ENCODE data around the gene PEG3. TPM values are rescaled to one million over a fixed set of nuclear protein-coding genes. Genes with fewer than 3 reads are reported as not detected.

The PEG3 gene
- total and polyA plus RNA-seq, 2 donors (not counting 1 experiment from before 2014, with no cell fraction given) = 0.22 to 5.6 TPM

DNA sequence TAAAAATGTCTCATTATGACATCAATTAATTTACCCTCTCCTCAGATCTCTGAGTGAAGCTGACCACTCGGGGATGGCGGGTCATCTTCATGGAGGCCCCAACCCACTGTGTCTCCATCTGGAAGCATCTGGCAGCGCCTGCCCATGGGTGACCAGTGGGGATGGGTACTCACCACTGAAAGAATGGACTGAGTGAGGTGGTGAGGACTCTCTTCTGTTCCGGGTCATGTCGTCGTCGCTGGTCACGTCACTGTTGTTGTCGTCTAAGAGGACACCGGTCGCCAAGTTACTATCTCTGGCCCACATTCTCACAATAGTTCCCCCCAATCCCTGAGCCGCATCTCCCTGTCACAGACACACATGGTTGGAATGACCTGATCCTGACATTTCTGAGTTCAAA, 17.1 kb downstream of the PEG3 start:
- Histone ChIP-seq H3K27me3 (ENCODE audit: control insufficient read depth, insufficient read depth, low read length) (no peaks in the 10 kb centered on the region), H3K4me1 (ENCODE audit: control insufficient read depth, extremely low read depth, insufficient read depth, low read length) (no peaks in the 10 kb centered on the region), H3K4me3 (replicated peaks in 1 of 4; ENCODE audit: control extremely low read depth in 1 of 4, insufficient read depth in 1 of 4, low read depth in 3 of 4, low read length in 4 of 4) (no peak overlapping the region), H2AFZ (ENCODE audit: low read length) (no peak overlapping the region), H3K36me3 (ENCODE audit: control insufficient read depth, insufficient read depth, low read length) (no peaks in the 10 kb centered on the region), H4K20me1 (ENCODE audit: control insufficient read depth, extremely low read depth, insufficient read depth, low read length) (no peaks in the 10 kb centered on the region), H3K9ac (ENCODE audit: insufficient read depth, low read length) (no peak overlapping the region), H3K79me2 (ENCODE audit: control insufficient read depth, insufficient read depth, low read length) (no peaks in the 10 kb centered on the region), H3K27ac (ENCODE audit: insufficient read depth, low read length) (no peak overlapping the region), H3K4me2 (ENCODE audit: extremely low read depth, insufficient read depth, low read length) (no peak overlapping the region), H3K9me3 (ENCODE audit: control insufficient read depth, insufficient read depth, low read depth, low read length) (no peaks in the 10 kb centered on the region)
- TF ChIP-seq, protein P1, sequence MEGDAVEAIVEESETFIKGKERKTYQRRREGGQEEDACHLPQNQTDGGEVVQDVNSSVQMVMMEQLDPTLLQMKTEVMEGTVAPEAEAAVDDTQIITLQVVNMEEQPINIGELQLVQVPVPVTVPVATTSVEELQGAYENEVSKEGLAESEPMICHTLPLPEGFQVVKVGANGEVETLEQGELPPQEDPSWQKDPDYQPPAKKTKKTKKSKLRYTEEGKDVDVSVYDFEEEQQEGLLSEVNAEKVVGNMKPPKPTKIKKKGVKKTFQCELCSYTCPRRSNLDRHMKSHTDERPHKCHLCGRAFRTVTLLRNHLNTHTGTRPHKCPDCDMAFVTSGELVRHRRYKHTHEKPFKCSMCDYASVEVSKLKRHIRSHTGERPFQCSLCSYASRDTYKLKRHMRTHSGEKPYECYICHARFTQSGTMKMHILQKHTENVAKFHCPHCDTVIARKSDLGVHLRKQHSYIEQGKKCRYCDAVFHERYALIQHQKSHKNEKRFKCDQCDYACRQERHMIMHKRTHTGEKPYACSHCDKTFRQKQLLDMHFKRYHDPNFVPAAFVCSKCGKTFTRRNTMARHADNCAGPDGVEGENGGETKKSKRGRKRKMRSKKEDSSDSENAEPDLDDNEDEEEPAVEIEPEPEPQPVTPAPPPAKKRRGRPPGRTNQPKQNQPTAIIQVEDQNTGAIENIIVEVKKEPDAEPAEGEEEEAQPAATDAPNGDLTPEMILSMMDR (conservative IDR thresholded peaks at IDR 0.05 in 1 of 2, IDR thresholded peaks at IDR 0.05 in 1 of 2; ENCODE audit: low read depth in 1 of 2, low read length in 2 of 2) = no peak
- TF ChIP-seq EZH2 (IDR thresholded peaks at IDR 0.05; ENCODE audit: low read length, missing control alignments) = no peak
- no peak for DNase-seq (ENCODE audit: low read depth in 2 of 2)

DNA sequence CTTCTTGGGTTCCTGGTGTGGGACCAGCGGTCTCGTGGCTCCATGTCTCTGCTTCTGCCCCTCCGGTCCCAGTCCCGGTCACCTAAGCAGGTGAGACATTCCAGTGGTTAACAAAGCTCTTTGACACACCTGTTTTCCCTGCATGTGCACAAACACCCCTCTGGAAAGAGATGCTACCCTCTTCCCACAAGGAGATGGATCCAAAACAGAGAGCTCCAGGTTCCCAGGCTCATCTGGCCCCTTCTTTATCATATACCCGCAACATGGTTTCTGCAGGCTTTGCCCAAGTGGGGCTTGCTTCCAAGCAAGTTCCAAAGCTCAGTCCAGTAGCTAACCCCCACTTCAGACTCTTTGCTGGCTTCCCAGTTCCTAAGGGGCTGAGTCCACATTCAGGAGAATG, 17.8 kb downstream of the PEG3 start:
- TF ChIP-seq, protein P1 (conservative IDR thresholded peaks at IDR 0.05 in 1 of 2, IDR thresholded peaks at IDR 0.05 in 1 of 2; ENCODE audit: low read depth in 1 of 2, low read length in 2 of 2) = no peak
- no peak for TF ChIP-seq EZH2 (IDR thresholded peaks at IDR 0.05; ENCODE audit: low read length, missing control alignments)
- no peak overlapping the region for H3K27ac ChIP-seq (ENCODE audit: insufficient read depth, low read length)
- DNase-seq (ENCODE audit: low read depth in 2 of 2) = no peak
- H3K36me3 ChIP-seq (ENCODE audit: control insufficient read depth, insufficient read depth, low read length) = no peaks in the 10 kb centered on the region
- H3K4me3 ChIP-seq (replicated peaks in 1 of 4; ENCODE audit: control extremely low read depth in 1 of 4, insufficient read depth in 1 of 4, low read depth in 3 of 4, low read length in 4 of 4) = no peak overlapping the region
- no peaks in the 10 kb centered on the region for H4K20me1 ChIP-seq (ENCODE audit: control insufficient read depth, extremely low read depth, insufficient read depth, low read length)
- no peaks in the 10 kb centered on the region for H3K27me3 ChIP-seq (ENCODE audit: control insufficient read depth, insufficient read depth, low read length)
- H3K9me3 ChIP-seq (ENCODE audit: control insufficient read depth, insufficient read depth, low read depth, low read length) = no peaks in the 10 kb centered on the region
- no peaks in the 10 kb centered on the region for H3K4me1 ChIP-seq (ENCODE audit: control insufficient read depth, extremely low read depth, insufficient read depth, low read length)
- H3K79me2 ChIP-seq (ENCODE audit: control insufficient read depth, insufficient read depth, low read length) = no peaks in the 10 kb centered on the region
- no peak overlapping the region for H3K4me2 ChIP-seq (ENCODE audit: extremely low read depth, insufficient read depth, low read length)
- H3K9ac ChIP-seq (ENCODE audit: insufficient read depth, low read length) = no peak overlapping the region
- no peak overlapping the region for H2AFZ ChIP-seq (ENCODE audit: low read length)

DNA sequence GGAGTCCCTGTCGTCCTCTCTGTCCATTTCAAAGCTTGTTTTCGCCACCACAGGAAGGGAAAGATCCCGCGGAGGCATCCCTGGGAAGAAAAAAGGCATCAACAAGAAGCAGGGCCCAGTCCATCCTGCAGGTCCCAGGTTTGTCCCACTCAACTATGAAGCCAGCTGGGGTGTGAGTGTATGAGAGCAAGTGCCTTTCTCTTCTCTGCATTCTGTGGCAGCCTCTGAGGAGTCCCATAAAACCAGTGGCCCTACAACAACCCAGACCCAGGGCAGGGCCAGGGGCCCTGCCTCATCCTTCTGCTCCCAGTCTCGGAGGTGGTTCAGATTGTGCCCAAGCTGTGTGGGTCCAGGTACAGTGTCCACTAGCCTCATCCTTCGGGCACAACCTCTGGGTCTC, 18.9 kb downstream of the PEG3 start:
- H3K36me3 ChIP-seq (ENCODE audit: control insufficient read depth, insufficient read depth, low read length) = no peaks in the 10 kb centered on the region
- TF ChIP-seq, protein P1 (conservative IDR thresholded peaks at IDR 0.05 in 1 of 2, IDR thresholded peaks at IDR 0.05 in 1 of 2; ENCODE audit: low read depth in 1 of 2, low read length in 2 of 2) = no peak
- TF ChIP-seq EZH2 (IDR thresholded peaks at IDR 0.05; ENCODE audit: low read length, missing control alignments) = no peak
- no peaks in the 10 kb centered on the region for H3K4me1 ChIP-seq (ENCODE audit: control insufficient read depth, extremely low read depth, insufficient read depth, low read length)
- H3K79me2 ChIP-seq (ENCODE audit: control insufficient read depth, insufficient read depth, low read length) = no peaks in the 10 kb centered on the region
- H3K4me3 ChIP-seq (replicated peaks in 1 of 4; ENCODE audit: control extremely low read depth in 1 of 4, insufficient read depth in 1 of 4, low read depth in 3 of 4, low read length in 4 of 4) = no peak overlapping the region
- H3K27me3 ChIP-seq (ENCODE audit: control insufficient read depth, insufficient read depth, low read length) = no peaks in the 10 kb centered on the region
- H3K27ac ChIP-seq (ENCODE audit: insufficient read depth, low read length) = no peak overlapping the region
- no peaks in the 10 kb centered on the region for H4K20me1 ChIP-seq (ENCODE audit: control insufficient read depth, extremely low read depth, insufficient read depth, low read length)
- no peak for DNase-seq (ENCODE audit: low read depth in 2 of 2)
- no peaks in the 10 kb centered on the region for H3K9me3 ChIP-seq (ENCODE audit: control insufficient read depth, insufficient read depth, low read depth, low read length)
- H3K4me2 ChIP-seq (ENCODE audit: extremely low read depth, insufficient read depth, low read length) = no peak overlapping the region
- no peak overlapping the region for H2AFZ ChIP-seq (ENCODE audit: low read length)
- H3K9ac ChIP-seq (ENCODE audit: insufficient read depth, low read length) = no peak overlapping the region
